Uterus (tissue), 2 donors: ENCODE measurements around the gene BCAP29.

Experiments
- CTCF ChIP-seq, 4 experiments: fragments of 200-600 bp in 2 of 4; fragments of 450-650 bp in 2 of 4; sonication (generic) in 2 of 4; IDR thresholded peaks; one replicate each; pipeline ENCODE4 v1.5.1; 2016 to 2019; ENCODE audit warnings: antibody characterized with exemption in 4 of 4, mild to moderate bottlenecking in 2 of 4, moderate library complexity in 1 of 4
- POLR2A ChIP-seq, 2 donors: fragments of 450-650 bp; IDR thresholded peaks; one replicate each; pipeline ENCODE4 v1.6.1; 2016; ENCODE audit warnings: antibody characterized with exemption in 2 of 2, mild to moderate bottlenecking in 1 of 2, moderate library complexity in 1 of 2

DNA sequence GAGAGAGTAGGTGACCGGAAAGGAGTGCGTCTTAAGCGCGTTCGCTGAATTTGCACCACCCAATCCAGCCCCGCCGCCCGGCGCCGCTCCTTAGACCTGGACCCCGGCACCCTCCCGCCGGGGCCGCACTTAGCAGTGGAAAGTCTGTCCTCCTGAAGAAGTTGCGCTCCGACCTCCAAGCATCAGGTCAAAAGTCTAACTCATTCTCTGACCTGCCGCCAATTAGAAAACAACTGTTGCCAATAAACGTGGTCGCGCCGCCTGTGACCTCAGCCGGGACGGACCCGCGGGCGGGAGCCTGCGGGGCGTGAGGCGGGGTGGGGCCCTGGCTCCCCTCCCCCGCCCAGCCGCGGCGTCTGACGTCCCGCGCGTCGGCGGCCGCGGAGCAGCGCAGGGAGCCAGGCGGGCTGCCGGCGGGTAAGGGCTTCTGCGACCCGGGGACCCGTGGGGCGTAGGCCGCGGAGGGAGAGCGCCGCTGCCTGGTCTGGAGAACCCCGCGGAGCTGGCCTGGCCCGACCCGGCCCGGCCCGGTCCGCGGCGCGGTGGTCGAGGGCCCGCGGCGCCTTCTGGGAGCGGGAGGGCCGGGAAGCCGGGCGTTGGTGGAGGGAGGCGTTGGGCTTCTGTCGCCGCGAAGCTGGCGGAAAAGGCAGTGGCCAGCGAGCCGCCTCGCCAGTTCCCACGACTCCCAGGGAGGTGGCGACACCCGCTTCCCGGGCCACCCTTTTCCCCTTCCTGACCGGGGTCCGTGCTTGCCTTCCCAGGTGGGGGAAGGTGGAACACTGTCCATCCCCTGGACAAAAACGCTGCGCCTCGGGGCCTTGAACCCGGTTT lies at the start of gene BCAP29:
- TF ChIP-seq CTCF (IDR thresholded peaks at IDR 0.05) (peak in 2 of 4 experiments; percentile 6 to 14), POLR2A (IDR thresholded peaks at IDR 0.05) (peak; percentile 61 to 93)
